DOHH2 (cell line): ENCODE measurements around the gene BTRC.

Experiments
- H3F3A ChIP-seq: fragments of 200-600 bp; sonication (generic), shearing (Covaris generic); 2 replicates; pipeline ENCODE4 v1.6.0; 2016; ENCODE audit warnings: antibody characterized with exemption, mild to moderate bottlenecking; ENCODE audit not compliant: control insufficient read depth, insufficient read depth
- H3K27ac ChIP-seq: fragments of 200-600 bp; sonication (generic); 2 replicates; pipeline ENCODE4 v1.5.1; 2014; ENCODE audit warnings: low read depth, mild to moderate bottlenecking, low read length, moderate library complexity
- H3K27me3 ChIP-seq: fragments of 200-600 bp; sonication (generic); 2 replicates; pipeline ENCODE4 v1.6.1; 2014; ENCODE audit warnings: mild to moderate bottlenecking, low read length, mixed read lengths; ENCODE audit not compliant: control insufficient read depth
- H3K36me3 ChIP-seq: fragments of 200-600 bp; sonication (generic); 2 replicates; pipeline ENCODE4 v1.6.1; 2014; ENCODE audit warnings: mild to moderate bottlenecking, low read length, moderate library complexity, mixed read lengths; ENCODE audit not compliant: control insufficient read depth
- H3K4me1 ChIP-seq: fragments of 200-600 bp; sonication (generic); 2 replicates; pipeline ENCODE4 v1.6.1; 2014; ENCODE audit warnings: mild to moderate bottlenecking, low read length, mixed read lengths; ENCODE audit not compliant: control insufficient read depth
- H3K4me2 ChIP-seq: fragments of 200-600 bp; sonication (generic); 2 replicates; pipeline ENCODE4 v1.6.0; 2014; ENCODE audit warnings: mild to moderate bottlenecking, low read length, moderate library complexity
- H3K4me3 ChIP-seq: fragments of 200-600 bp; sonication (generic); 2 replicates; pipeline ENCODE4 v1.5.1; 2014; ENCODE audit warnings: mild to moderate bottlenecking, low read length, mixed read lengths
- H3K79me2 ChIP-seq: fragments of 200-600 bp; sonication (generic); 2 replicates; pipeline ENCODE4 v1.6.1; 2014; ENCODE audit warnings: mild to moderate bottlenecking, low read length, mixed read lengths; ENCODE audit not compliant: control insufficient read depth
- H3K9me2 ChIP-seq: fragments of 200-600 bp; sonication (generic); replicated peaks from 2 replicates; pipeline ENCODE4 v1.6.1; 2014; ENCODE audit warnings: mild to moderate bottlenecking, low read length, mixed read lengths; ENCODE audit not compliant: control insufficient read depth
- H3K9me3 ChIP-seq: fragments of 200-600 bp; sonication (generic); 2 replicates; pipeline ENCODE4 v1.6.1; 2014; ENCODE audit warnings: antibody characterized with exemption, low read length, mixed read lengths; ENCODE audit not compliant: control insufficient read depth, insufficient read depth
- H4K20me1 ChIP-seq: fragments of 200-600 bp; sonication (generic); 2 replicates; pipeline ENCODE4 v1.6.0; 2014; ENCODE audit warnings: low read depth, mild to moderate bottlenecking, antibody characterized with exemption, low read length, moderate library complexity; ENCODE audit not compliant: control insufficient read depth, insufficient read depth
- EZH2phosphoT487 ChIP-seq: fragments of 200-600 bp; sonication (generic); IDR thresholded peaks from 2 replicates; pipeline ENCODE4 v1.6.1; 2017; ENCODE audit warnings: borderline replicate concordance, mild to moderate bottlenecking, antibody characterized with exemption, low read length, moderate library complexity, mixed read lengths
- TF ChIP-seq, protein P1 (sequence below): fragments of 200-600 bp; sonication (generic); IDR thresholded peaks from one replicate; pipeline ENCODE4 v1.5.1; 2014; ENCODE audit warnings: antibody characterized with exemption, mild to moderate bottlenecking, low read depth, low read length; ENCODE audit not compliant: poor library complexity, severe bottlenecking

The BTRC gene

DNA sequence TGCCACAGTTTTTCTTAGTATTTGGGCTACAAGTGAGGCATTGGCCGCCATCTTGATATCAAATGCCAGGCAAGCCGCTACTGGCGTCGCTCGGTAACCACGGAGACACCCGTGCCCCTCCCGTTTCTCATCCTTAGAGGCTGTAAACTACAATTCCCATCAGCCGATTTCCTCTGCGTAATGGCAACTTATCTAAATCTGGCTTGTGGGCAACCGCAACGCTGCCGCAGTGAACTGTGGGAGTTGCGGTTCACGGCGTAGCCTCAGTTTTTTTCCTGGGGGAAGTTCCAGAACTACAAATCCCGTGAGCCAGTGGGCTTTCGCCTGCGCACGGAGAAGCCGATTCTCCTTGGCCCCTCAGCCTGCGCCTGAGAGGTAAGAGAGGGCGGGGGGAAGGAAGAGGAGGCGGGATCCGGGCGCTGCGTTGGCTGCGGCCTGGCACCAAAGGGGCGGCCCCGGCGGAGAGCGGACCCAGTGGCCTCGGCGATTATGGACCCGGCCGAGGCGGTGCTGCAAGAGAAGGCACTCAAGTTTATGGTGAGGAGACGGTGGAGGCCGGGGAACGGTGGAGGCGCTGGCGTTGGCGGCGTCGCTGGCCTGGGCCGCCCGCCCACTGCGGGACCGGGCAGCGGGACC lies at the start of gene BTRC:
TSS of gene BTRC (plus strand) at position 474 of the 636 bp plus-strand sequence. CDS start at position 490, 16 bp downstream.
- peaks cover 6% of the 10 kb centered on the region for H3K27me3 ChIP-seq
- peaks cover 13% of the 10 kb centered on the region for H3K4me1 ChIP-seq
- TF ChIP-seq EZH2phosphoT487 = no peak
- TF ChIP-seq, protein P1, sequence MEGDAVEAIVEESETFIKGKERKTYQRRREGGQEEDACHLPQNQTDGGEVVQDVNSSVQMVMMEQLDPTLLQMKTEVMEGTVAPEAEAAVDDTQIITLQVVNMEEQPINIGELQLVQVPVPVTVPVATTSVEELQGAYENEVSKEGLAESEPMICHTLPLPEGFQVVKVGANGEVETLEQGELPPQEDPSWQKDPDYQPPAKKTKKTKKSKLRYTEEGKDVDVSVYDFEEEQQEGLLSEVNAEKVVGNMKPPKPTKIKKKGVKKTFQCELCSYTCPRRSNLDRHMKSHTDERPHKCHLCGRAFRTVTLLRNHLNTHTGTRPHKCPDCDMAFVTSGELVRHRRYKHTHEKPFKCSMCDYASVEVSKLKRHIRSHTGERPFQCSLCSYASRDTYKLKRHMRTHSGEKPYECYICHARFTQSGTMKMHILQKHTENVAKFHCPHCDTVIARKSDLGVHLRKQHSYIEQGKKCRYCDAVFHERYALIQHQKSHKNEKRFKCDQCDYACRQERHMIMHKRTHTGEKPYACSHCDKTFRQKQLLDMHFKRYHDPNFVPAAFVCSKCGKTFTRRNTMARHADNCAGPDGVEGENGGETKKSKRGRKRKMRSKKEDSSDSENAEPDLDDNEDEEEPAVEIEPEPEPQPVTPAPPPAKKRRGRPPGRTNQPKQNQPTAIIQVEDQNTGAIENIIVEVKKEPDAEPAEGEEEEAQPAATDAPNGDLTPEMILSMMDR = no peak

DNA sequence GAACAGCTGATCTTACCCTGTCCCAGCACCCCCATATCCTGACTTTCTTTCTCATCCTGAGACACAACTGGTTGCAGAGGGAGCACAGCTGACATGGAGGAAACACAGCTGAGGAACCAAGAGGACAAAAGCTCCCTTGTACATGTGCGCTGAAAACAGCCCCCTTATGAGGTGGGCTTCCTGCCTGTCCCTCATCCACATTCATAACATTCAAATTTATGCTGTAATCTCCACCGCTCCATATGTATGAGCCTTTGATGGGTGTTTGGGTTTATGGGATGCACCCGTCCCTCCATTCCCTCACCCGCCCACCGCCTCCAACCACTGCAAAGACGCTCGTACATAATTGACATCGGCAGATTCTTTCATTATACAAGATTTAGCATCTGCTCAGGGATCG lies 49.6 kb upstream of the BTRC start:
- H3K27me3 ChIP-seq = peaks cover 15% of the 10 kb centered on the region
- no peak overlapping the region for H3K4me2 ChIP-seq
- no peaks in the 10 kb centered on the region for H3K4me1 ChIP-seq
- H3K79me2 ChIP-seq = no peaks in the 10 kb centered on the region
- no peaks in the 10 kb centered on the region for H3K9me2 ChIP-seq
- H3K36me3 ChIP-seq = no peaks in the 10 kb centered on the region
- no peak overlapping the region for H3K4me3 ChIP-seq
- no peaks in the 10 kb centered on the region for H3F3A ChIP-seq
- no peaks in the 10 kb centered on the region for H3K9me3 ChIP-seq
- no peak for TF ChIP-seq EZH2phosphoT487
- TF ChIP-seq, protein P1 = no peak
- no peaks in the 10 kb centered on the region for H4K20me1 ChIP-seq
- H3K27ac ChIP-seq = no peak overlapping the region

More for the DNA sequence above, at the start of gene BTRC:
- H3K79me2 ChIP-seq = peaks cover 20% of the 10 kb centered on the region
- peak within 1 kb of the TSS; percentile 14; the same call in 1 of the 2 replicates for H3K27ac ChIP-seq
- peak within 1 kb of the TSS; percentile 90 for H3K4me3 ChIP-seq
- H3F3A ChIP-seq = no peaks in the 10 kb centered on the region
- H3K9me2 ChIP-seq = no peaks in the 10 kb centered on the region
- H3K36me3 ChIP-seq = peaks cover 3% of the 10 kb centered on the region; the same call in 1 of the 2 replicates
- H3K4me2 ChIP-seq = peak within 1 kb of the TSS; percentile 83
- H3K9me3 ChIP-seq = no peaks in the 10 kb centered on the region
- H4K20me1 ChIP-seq = no peaks in the 10 kb centered on the region

DNA sequence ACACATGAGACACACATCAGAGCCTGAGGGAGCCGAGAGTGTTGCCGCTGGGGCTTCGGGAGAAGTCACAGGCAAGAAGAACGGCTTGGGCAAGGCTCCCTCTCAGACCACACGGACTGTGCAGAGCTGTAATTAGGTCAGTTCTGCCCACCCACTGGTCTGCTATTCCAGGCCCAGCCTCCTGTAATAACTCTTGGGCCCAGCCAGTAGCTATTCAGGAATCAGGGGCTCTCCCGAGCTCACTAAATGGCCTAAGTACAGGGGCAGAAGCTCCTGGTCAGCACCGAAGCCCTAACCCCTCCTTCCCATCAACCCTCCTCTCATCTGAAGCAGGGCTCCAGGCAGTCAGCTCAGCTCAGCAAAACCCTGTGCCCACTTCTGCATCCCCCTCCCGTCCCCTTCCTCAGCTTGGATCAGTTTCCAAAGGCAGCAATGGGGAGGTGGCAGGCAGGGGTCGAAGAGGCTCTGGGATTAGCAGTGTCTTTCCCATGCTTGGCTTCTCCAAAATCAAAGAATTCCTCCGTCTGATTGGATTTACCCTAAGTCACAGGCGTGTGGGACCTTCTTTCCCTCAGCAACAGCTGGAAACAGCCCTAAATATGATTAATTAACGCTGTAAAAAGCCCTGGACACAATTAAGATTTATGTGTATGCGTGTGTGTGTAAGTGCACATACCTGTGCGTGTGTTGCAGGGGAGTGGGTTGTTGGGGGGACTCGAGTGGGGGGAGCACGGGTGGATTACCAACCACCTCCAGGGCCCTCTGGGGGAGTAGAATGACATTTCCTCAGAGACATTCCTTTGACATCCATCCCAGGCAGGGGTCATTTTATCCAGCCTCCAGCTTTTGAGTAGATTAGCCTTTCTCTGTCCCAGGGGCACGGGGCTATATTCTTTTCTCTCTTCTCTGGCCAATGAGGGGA lies 48.4 kb upstream of the BTRC start:
- no peaks in the 10 kb centered on the region for H4K20me1 ChIP-seq
- no peak overlapping the region for H3K4me3 ChIP-seq
- TF ChIP-seq, protein P1 = no peak
- no peak for TF ChIP-seq EZH2phosphoT487
- H3K79me2 ChIP-seq = no peaks in the 10 kb centered on the region
- H3K27me3 ChIP-seq = peaks cover 12% of the 10 kb centered on the region
- H3K9me3 ChIP-seq = no peaks in the 10 kb centered on the region
- no peak overlapping the region for H3K27ac ChIP-seq
- H3F3A ChIP-seq = no peaks in the 10 kb centered on the region
- no peaks in the 10 kb centered on the region for H3K9me2 ChIP-seq
- H3K36me3 ChIP-seq = no peaks in the 10 kb centered on the region
- no peak overlapping the region for H3K4me2 ChIP-seq
- H3K4me1 ChIP-seq = no peaks in the 10 kb centered on the region
